ENCODE results near the gene LCE3A.

DNA sequence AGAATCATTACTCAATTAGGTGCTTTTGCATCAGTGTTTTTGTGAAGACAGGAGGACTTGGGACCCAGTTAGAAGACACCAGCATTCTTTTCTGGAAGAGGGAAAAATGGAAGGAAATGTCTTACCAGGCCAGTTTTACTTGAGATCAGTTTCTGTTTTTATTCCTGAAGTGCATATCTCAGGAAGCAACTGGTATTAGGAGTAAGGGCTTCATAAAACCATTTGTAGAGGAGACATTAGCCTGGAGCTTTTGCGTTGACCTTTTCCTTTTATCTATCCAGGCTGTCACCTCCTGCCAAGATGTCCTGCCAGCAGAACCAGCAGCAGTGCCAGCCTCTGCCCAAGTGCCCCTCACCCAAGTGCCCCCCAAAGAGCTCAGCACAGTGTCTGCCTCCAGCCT lies 9.4 kb downstream of the LCE3A start, which contains the start of gene LCE3B:
- TF ChIP-seq, protein P1, sequence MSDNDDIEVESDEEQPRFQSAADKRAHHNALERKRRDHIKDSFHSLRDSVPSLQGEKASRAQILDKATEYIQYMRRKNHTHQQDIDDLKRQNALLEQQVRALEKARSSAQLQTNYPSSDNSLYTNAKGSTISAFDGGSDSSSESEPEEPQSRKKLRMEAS (IDR thresholded peaks at IDR 0.05) = no peak
- TF ChIP-seq POU5F1 (IDR thresholded peaks at IDR 0.05; ENCODE audit: low read depth, low read length) = no peak
- TF ChIP-seq RAD21 (IDR thresholded peaks at IDR 0.05 in 1 of 2, conservative IDR thresholded peaks at IDR 0.05 in 1 of 2; ENCODE audit: low read depth in 2 of 2, low read length in 2 of 2) = no peak
- no peak for TF ChIP-seq POLR2A (IDR thresholded peaks at IDR 0.05; ENCODE audit: control extremely low read depth in 1 of 2, low read depth in 2 of 2, low read length in 2 of 2)
- no peak for TF ChIP-seq JUN (IDR thresholded peaks at IDR 0.05; ENCODE audit: low read depth, low read length)
- TF ChIP-seq, protein P2, sequence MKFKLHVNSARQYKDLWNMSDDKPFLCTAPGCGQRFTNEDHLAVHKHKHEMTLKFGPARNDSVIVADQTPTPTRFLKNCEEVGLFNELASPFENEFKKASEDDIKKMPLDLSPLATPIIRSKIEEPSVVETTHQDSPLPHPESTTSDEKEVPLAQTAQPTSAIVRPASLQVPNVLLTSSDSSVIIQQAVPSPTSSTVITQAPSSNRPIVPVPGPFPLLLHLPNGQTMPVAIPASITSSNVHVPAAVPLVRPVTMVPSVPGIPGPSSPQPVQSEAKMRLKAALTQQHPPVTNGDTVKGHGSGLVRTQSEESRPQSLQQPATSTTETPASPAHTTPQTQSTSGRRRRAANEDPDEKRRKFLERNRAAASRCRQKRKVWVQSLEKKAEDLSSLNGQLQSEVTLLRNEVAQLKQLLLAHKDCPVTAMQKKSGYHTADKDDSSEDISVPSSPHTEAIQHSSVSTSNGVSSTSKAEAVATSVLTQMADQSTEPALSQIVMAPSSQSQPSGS (IDR thresholded peaks at IDR 0.05; ENCODE audit: low read length) = no peak
- TF ChIP-seq, protein P3, sequence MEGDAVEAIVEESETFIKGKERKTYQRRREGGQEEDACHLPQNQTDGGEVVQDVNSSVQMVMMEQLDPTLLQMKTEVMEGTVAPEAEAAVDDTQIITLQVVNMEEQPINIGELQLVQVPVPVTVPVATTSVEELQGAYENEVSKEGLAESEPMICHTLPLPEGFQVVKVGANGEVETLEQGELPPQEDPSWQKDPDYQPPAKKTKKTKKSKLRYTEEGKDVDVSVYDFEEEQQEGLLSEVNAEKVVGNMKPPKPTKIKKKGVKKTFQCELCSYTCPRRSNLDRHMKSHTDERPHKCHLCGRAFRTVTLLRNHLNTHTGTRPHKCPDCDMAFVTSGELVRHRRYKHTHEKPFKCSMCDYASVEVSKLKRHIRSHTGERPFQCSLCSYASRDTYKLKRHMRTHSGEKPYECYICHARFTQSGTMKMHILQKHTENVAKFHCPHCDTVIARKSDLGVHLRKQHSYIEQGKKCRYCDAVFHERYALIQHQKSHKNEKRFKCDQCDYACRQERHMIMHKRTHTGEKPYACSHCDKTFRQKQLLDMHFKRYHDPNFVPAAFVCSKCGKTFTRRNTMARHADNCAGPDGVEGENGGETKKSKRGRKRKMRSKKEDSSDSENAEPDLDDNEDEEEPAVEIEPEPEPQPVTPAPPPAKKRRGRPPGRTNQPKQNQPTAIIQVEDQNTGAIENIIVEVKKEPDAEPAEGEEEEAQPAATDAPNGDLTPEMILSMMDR (IDR thresholded peaks at IDR 0.05; ENCODE audit: control extremely low read depth in 1 of 3, insufficient read depth in 1 of 3, low read depth in 1 of 3, low read length in 3 of 3) = no peak
- no peak for TF ChIP-seq GTF2F1 (IDR thresholded peaks at IDR 0.05; ENCODE audit: borderline replicate concordance, low read depth, low read length)

Measured in H1 (cell line).